HL-60 (cell line): ENCODE results near the gene UST.

Experiments
- GABPA ChIP-seq: IDR thresholded peaks from 2 replicates; pipeline ENCODE4 v1.6.1; 2012; ENCODE audit warnings: low read depth
- REST ChIP-seq: IDR thresholded peaks from 2 replicates; pipeline ENCODE4 v1.6.1; 2012; ENCODE audit warnings: low read depth; ENCODE audit not compliant: insufficient replicate concordance
- TF ChIP-seq, protein P1 (sequence below): IDR thresholded peaks from one replicate; pipeline ENCODE4 v1.5.1; 2011; ENCODE audit warnings: low read length, control low read depth, inconsistent platforms; ENCODE audit not compliant: insufficient read depth

DNA sequence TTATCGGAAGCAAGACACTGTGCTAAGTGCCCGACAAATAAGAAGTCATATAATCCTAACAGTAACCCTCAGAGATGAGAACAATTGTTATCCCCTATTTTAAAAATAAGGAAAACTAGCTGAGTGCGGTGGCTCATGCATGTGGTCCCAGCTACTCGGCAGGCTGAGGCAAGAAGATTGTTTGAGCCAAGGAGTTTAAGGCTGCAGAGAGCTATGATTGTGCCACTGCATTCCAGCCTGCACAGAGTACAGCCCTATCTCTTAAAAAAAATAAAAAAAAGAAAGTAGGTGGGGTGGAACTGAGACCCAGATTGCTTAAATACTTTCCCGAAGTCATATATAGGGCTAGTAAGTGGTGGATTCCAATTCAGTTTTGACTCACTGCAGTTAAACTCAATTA is 84.7 kb downstream of the UST start:
- TF ChIP-seq, protein P1, sequence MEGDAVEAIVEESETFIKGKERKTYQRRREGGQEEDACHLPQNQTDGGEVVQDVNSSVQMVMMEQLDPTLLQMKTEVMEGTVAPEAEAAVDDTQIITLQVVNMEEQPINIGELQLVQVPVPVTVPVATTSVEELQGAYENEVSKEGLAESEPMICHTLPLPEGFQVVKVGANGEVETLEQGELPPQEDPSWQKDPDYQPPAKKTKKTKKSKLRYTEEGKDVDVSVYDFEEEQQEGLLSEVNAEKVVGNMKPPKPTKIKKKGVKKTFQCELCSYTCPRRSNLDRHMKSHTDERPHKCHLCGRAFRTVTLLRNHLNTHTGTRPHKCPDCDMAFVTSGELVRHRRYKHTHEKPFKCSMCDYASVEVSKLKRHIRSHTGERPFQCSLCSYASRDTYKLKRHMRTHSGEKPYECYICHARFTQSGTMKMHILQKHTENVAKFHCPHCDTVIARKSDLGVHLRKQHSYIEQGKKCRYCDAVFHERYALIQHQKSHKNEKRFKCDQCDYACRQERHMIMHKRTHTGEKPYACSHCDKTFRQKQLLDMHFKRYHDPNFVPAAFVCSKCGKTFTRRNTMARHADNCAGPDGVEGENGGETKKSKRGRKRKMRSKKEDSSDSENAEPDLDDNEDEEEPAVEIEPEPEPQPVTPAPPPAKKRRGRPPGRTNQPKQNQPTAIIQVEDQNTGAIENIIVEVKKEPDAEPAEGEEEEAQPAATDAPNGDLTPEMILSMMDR: no peak
- TF ChIP-seq GABPA (no peak), REST (no peak)
